Measurements from ENCODE around the gene SMCO2. TPM values are rescaled to one million over a fixed set of nuclear protein-coding genes. Genes with fewer than 3 reads are reported as not detected.

The SMCO2 gene
- polyA plus RNA-seq, 3 donors = 0.23 to 0.92 (median 0.50) TPM

DNA sequence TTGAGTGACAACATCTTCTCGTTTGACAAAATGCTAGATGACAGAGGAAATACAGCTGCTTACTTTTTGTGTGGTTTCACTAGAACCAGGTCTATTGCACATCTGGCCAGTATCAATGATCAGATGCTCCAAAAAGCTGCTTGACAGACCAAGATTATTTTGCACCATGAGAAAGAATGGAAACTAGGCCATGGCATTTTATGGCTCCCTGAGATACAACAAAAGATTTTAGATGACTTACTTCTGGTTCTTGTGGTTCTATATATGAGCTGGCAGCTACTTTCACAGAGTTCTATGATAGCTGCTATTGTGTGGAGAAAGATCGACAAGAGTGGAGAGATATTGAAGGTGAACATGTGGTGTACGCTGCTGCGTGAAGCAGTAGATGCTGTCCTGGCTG, 51.6 kb downstream of the SMCO2 start:
- DNase-seq = no peak

DNA sequence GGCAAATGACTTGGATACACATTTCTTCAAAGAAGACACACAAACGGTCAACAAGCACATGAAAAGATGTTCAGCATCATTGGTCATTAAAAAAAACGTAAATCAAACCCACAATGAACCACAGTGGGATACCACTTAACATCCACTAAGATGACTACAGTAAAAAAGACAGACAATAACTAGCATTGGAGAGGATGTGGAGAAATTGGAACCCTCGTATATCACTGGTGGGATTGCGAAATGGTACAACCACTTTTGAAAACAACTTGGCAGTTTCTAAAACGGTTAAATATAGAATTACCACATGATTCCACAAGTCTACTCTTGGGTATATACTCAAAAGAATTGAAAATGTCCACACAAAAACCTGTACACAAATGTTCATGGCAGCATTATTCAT, 52.2 kb downstream of the SMCO2 start:
- DNase-seq = no peak

DNA sequence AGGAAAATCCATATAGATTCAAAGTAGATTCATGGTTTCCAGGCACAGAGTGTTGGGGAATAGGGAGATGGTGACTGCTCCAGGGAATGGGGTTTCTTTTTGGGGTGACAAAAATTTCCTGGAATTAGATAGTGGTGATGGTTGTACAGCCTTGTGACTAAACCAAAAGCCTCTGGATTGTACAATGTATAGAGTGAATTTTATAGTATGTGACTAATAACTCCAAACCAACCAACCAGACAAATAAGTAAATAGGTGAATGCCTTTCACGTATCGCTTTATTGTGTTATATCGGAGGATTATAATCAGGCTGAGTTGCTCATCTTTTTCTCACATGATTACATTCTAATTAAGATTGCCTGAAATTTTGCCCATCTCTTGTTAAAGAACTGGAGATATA, 52.8 kb downstream of the SMCO2 start:
- DNase-seq = no peak

DNA sequence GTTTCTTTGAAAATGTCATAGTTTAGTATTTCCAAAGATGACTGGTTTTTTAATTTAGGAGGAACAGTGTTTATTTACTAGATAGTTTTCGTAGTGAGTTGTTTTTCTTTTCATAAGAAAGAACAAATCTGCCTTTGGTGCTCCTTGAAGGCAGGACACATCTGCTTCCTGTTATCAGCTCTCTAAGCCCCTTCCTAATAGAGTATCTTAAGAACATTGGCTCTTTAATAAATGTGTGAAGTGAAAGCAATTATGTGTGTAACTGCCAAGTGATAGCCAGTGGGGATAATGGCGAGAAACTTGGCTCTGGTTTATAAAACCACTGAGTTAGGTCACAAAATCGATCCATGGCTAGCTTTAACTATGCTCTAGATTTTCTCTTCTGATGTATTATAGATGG, 54.0 kb downstream of the SMCO2 start:
- no peak for DNase-seq

DNA sequence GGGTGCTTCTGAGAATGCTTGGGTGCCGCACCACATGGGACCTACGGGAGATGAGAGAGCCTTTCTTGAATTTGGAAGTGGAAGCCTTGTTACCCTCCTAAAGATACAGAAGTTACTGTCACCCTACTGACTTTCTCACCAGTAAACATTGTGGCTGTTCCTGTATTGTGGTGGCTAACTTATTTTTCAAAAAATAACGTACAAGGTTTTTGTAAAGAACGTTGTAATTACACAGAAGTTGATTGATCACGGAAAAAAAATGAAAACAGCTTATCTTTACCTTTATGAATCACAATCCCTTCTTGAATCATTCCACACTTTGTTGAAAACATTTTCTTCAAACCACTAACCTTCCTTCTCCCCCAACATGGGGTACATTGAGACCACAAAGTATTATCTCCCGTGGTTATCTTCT, 55.5 kb downstream of the SMCO2 start:
- no peak for DNase-seq

DNA sequence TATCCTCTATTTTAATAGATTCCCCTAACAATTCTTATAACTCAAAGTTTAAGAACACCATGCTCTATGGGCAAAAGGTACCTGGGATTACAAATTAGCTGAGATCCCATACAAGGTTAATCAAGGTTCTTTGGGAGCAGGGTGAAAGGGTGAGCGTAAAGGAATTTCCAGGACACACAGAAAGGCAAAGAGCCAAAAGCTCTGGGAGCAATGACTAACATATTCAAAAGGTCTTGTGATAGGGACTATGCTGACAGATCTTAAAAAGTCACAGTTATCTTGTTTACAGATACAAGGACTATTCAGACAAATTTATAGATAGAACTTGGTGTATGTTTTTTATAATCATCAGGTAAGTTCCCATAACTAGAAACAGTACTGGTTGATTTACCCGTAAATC, 58.0 kb downstream of the SMCO2 start:
- no peak for DNase-seq

DNA sequence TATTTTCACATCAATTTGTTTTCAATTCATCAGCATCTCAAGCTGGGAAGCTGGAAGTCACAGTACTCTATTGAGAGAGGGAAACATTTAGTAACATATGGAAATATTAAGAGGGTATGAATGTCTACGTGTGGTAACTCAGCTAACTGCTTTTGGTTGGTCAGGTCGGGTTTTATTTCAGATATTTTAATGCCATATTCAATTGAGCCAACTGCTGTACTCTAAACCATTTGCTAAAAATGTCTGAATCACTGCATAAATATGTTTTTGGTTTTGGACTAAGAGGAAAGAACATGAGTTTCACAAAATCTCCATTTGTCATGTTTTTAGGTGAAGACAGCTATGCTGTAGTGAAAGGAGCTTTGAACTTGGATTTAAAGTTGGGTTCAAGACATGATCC, 58.6 kb downstream of the SMCO2 start:
- DNase-seq = no peak

DNA sequence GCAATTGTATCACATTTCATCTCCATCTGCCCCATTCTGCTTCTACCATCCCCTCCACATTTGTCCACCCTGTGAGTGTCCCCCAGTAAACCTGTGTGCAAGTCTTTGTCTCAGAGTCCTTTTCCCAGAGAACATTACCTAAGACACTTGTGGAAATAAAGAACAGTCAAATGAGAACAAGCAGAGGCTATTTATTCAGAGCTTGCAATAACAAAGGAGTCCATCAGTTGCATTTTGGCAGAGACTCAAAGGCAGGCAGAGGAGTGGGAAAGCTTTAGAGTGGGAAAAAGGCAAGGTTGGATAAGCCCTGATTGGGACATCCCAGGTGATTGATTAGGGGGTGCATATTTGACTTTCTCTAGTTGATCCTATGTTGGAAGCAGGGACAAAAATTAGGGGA, 59.2 kb downstream of the SMCO2 start:
- DNase-seq = no peak

DNA sequence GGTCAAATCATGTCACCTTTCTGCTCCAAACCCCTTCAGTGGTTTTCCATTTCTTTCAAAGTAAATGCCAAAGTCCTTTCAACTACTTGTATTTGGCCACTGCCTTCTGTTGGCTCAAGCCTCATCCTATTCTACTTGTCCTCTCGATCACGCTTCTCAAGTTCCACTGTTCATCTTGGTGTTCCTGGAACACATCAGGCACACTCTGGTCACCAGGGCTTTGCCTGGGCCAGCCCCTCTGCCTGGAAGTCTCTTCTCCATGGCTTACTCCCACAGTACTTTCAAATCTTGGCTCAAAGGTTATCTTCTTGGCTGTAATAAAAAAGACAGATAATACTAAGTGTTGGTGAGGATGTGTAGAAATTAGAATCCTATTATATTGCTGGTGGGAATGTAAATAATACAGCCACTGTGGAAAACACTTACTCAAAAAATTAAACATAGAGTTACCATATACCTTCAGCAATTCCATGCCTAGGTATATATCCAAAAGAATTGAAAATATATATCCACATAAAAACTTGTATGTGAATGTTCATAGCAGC, 60.2 kb downstream of the SMCO2 start:
- no peak for DNase-seq

DNA sequence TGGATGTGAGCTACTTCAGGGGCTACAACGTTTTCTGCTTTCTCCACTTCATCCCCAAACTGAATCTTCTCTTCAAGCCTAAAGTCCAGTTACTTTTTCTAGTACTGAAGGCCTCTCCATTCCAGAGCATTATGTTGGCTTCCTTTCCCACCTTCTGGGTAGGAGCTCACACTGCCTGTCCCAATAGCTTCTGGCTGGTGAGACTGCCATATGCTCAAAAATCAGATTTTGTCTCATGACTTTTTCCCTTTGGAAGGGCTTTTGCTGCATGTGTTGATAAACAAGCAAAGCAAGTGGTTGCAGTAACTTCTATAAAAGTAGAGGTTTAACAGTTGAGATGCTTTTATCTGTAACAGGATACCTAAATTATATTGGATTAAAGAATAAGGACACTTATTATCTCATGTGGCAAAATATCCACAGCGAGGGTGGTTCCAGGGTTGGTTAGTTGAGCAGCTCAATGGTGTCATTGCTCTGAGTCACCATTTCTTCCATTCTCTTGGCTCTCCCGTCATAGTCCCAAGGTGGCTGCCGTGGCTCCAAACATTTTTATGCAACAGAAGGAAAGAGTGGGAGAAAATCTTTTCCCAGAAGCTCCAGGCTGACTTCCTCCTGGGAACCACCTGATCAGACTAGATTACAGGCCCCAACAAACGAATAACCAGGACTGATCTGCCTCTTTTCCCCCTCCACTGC, 62.3 kb downstream of the SMCO2 start:
- no peak for DNase-seq

DNA sequence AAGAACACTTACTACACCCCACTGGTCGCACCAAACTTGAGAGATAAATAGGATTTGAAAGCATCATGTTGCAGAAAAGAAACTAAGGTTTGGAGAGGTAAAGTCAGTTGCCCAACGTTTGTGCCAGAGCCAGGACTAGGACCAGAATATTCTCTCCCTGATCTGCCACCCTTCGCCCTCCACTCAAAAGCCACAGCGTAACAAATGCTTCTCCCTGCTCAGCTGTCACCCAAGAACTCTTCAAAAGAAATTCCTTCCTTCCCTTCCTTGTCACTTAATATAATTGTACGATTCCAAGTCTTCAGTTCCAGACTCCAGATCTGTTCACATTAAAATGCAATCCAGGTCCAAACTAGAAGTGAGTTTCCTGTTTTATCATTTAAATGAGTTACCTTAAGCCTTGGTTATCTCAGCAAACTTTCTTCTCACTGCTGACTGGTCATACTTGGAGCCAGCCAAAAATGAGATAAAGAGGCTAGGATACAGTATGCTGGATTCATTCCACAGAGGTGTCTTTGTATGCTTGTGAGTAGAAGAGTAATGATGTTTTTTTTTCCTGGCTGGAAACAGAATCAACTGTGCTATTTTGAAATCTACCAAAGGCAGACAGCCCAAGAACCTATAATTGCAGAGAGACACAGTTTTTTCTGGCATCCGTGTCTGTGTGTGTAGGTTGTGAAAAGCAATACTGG, 64.6 kb downstream of the SMCO2 start:
- DNase-seq = no peak

DNA sequence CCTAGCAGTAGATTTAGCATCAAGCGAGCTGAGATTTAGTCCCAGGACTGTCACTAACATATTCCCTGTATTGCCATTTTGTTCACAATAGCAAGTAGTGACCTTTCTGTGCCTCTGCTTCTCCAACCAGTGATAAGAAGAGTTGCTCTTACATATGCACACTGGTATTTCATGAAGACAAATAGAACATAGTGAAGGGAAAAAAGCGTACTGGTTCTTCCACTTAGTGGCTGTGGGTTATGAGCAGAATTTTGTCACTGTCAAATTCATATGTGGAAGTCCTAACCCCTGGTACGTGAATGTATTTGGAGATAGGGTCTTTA, 65.1 kb downstream of the SMCO2 start:
- no peak for DNase-seq

DNA sequence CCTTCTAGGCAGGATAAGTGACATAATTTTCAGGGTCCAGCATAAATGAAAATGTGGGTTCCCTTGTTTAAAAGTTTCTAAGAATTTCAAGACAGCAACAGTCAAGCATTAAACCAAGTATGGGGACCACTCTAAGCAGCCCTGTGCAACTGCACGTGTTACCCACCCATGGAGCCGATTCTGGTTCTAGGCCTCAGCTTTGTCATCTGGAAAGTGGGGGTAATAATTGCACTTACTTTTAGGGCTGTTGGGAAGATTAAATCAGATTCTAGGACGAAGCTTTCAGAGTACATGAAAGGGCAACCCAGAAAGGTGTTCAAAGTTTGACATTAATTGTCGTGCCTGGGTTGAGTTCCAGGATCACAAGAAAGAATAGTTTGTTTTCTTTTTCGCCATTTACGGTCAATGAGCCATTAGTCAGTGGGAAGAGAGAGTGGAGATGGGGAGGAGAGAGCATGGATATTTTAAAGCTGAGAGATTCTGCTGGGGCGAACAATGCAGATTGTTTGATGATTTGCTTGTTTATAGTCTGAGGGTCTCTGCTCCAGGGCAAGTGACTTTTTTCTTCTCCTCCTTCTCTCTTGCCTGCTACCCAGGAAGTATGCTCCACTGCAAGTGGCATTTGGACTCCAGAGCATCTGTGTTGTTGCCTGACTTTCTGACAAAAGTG, 66.8 kb downstream of the SMCO2 start:
- no peak for DNase-seq

DNA sequence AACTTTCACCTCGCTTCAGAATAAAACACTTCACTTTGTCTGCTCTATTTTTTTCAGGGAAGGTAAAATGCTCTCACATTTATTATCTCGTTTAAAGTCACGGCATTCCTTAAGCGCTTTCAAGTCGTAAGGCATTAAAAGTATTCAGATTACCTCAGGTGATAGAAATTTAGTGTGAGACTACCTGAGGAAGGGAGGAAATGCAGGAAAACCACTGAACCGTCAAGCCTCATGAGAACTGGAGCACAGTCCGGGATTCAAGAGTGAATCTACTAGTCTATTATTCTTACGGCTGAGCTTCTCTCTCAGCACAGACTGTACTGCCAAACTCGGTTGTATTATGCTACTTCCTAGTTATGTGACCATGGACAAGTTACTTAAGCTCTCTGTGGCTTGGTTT, 69.1 kb downstream of the SMCO2 start:
- peak; percentile 74 for DNase-seq

DNA sequence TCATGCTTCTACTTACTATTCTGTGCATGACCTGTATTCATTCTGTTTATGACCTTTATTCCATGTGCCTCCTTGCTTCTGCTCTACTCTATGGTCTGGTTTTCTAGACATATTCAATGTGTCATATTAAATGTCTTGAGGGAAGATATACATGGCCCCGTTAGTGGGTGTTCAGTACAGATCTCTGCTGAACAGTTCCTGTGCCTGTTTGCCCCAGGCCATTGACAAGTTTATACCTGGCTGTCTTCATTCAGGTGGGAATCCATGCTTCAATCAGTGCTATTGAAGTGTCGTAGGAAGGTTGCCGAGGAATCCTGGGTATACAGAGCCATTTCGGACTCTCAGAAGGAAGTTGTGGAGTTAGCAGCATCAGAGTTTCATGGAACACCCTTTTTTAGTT, 70.1 kb downstream of the SMCO2 start:
- no peak for DNase-seq

DNA sequence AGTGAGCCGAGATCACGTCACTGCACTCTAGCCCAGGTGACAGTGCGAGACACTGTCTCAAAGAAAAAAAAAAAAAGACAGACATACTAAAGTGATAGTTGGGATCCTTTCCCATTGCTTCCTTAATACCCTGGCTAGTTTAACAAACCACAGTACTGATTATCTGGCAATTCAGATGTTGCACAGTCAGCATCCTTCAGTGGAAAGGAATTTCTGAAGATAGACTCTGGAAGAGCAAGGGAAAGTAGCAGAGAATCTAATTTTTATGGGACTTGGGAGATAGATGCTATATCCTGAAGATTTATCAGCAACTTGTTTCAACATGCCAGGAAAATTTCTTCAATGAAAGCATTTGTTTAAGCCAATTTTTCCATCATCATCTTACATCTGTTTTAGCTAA, 71.0 kb downstream of the SMCO2 start:
- DNase-seq = no peak

DNA sequence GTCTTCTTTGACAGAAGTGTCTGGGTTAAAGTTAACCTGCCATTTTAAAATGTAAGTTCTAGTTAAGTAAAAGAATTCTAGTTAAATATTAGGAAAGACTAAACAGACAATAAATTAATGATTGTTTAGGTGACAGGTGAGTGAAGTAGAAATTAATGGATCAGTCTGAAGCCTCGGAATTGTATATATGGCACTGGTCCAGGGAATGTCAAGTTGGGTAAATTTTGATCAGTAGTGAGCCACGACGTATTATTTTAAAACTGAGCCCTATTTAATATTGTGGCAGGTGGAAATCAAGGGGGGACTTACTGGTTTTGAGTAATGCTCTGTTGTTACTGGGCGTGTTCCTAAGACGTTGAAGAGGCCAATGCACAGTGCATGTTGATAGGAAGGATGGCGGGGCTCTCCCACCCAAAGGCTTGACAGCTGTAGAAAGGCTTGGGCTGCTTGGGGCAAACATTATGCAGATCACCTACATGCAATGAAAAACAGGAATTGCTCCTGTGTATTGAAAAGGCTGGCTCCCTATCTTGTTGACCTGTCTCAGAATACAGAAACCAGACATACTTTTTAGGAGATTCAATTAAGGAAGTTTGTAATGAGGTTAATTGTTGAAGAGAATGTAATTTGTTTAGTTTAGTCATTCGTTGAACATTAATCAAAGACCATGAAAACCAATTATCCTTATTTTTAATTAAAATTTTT, 71.6 kb downstream of the SMCO2 start:
- no peak for DNase-seq

DNA sequence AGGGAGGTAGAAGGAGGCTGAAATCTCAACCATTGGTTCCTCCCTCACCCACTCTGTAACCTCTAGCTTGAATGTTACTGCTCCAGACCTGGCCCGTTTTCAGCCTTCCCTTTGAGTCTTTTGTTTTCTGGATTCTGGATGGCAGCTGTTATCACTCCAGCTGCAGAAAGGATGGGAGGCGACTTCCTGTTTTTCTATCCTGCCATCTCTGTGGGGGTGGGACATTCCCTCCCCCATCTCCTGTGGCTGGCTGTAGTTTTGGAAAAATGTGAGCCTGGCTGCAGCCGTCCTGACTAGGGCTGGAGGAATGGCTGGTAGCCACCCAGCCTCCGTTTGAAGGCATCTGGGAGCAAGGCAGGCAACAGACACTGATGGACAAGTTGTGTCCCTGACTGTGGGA, 74.5 kb downstream of the SMCO2 start:
- DNase-seq = no peak

DNA sequence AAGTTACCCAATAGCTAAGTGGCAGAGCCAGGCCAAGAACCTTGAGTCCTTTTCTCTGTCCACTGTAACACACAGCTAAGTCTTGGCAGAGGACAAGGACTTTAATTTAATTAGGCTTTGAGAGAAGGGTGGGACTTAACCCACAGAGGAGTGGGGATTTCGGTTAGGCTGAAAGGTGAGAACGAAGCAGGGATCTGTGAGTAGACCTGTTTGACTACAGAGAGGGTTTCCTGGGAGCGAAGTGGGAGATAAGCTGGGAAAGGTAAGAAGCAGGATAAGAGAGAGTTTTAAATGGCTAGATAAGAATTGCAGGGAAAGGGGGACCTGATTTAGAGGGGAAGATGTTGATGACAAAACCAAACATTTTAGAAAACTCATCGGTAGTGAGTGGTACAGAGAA, 75.4 kb downstream of the SMCO2 start:
- DNase-seq = no peak

DNA sequence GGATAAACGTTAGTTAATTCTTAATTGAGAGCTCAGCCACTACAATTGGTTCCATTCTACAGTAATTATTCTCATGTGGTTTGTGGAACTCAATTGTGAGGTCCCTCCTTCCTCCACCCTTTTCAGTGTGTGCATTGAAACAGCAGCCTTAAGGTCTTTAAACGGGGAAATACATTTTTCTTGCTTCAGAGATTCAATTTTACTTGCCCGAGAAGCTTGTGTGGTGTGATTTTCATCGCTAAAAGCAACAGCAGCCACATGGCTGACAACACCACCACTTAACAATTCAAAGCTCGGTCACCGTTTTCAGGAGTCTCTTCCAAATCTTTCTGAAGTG, 76.7 kb downstream of the SMCO2 start:
- peak; percentile 49 for DNase-seq

DNA sequence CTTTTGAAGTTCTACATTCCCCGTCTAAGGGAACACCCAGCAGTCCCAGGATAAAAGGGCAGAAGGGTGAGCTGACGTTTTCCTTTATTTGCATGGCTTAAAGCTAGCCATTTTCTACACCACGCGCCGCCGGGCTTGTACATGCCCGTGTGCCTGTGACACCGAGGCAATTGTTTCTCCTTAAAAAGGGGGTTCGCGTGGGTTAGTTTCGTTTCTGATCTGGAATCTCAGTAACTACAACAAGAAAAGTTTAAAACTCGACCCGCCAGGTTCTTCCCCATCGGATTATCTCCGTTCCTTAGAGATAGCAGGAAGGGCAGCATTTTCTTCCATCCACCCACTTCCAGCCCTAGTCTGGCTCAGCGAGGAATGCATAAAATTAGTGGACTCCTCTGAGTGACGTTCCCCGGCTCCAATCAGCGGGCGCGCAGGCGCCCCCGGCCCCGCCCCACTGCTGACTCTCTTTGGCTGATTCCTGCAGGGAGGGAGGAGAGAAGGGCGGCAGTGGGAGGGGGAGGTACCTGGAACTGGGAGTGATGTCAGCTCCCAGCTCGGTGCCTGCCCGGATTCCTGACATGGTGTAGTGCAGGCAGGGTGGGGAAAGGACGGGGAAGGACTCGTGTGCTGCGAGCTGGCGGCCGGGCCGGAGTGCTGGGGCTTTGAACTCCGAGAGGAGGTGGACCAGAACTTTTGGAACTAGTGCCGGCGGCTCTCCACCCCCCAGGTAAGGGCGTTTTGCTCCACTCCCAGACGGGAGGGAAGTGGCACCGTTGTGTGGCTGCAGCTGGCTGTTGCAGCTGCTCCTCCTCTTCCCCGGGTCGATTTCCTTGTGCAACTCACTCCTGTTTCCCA, 77.3 kb downstream of the SMCO2 start, which contains the start of gene PPFIBP1:
Gene PPFIBP1 (plus strand): TSS at position 565 of the 852 bp plus-strand sequence. CDS start 109,191 bp downstream, outside the sequence.
- DNase-seq = peak; percentile 98

DNA sequence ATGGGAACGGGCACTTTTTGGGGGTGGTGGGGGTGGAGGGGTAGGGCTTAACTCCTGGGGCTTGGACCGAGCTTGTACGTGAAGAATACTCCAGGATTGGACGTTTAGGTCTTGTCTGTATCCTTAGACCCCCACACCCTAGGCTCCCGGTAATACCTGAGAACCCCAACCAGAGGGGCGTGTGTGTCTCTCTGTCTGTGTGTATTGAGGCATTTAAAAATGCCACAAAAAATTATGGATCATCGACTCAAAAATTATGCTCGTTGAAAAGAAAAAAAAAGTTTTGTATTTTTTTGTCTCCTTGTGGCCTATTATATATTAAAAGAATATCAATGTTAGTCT, 77.9 kb downstream of the SMCO2 start:
- DNase-seq = no peak

Measured in renal pelvis (tissue), 4 donors.